ENCODE data around the gene ASB9. TPM values are rescaled to one million over a fixed set of nuclear protein-coding genes. Genes with fewer than 3 reads are reported as not detected.
"Not testable (repeated sequence)": the region's sequence is repeated elsewhere in the genome, so short reads cannot be mapped to it uniquely, and the experiment has no call there.

ASB9 gene
- total RNA-seq, 1 donor from 2014 or later = 0.28 TPM

GRCh38 chrX:15293451-15293850, 23.6 kb upstream of the ASB9 start:
- DNase-seq (ENCODE audit: low read depth, low spot score) = no peak
- no peak overlapping the region for H3K27ac Mint-ChIP-seq (ENCODE audit: unreplicated experiment)
- TF ChIP-seq, protein P1, sequence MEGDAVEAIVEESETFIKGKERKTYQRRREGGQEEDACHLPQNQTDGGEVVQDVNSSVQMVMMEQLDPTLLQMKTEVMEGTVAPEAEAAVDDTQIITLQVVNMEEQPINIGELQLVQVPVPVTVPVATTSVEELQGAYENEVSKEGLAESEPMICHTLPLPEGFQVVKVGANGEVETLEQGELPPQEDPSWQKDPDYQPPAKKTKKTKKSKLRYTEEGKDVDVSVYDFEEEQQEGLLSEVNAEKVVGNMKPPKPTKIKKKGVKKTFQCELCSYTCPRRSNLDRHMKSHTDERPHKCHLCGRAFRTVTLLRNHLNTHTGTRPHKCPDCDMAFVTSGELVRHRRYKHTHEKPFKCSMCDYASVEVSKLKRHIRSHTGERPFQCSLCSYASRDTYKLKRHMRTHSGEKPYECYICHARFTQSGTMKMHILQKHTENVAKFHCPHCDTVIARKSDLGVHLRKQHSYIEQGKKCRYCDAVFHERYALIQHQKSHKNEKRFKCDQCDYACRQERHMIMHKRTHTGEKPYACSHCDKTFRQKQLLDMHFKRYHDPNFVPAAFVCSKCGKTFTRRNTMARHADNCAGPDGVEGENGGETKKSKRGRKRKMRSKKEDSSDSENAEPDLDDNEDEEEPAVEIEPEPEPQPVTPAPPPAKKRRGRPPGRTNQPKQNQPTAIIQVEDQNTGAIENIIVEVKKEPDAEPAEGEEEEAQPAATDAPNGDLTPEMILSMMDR (conservative IDR thresholded peaks at IDR 0.05) = no peak
- H3K27me3 Mint-ChIP-seq (ENCODE audit: low read depth) = no peaks in the 10 kb centered on the region
- H3K4me3 Mint-ChIP-seq = no peak overlapping the region
- H3K9me3 Mint-ChIP-seq = no peaks in the 10 kb centered on the region
- H3K36me3 Mint-ChIP-seq (ENCODE audit: low read depth) = no peaks in the 10 kb centered on the region
- H3K4me1 Mint-ChIP-seq = no peaks in the 10 kb centered on the region

DNA sequence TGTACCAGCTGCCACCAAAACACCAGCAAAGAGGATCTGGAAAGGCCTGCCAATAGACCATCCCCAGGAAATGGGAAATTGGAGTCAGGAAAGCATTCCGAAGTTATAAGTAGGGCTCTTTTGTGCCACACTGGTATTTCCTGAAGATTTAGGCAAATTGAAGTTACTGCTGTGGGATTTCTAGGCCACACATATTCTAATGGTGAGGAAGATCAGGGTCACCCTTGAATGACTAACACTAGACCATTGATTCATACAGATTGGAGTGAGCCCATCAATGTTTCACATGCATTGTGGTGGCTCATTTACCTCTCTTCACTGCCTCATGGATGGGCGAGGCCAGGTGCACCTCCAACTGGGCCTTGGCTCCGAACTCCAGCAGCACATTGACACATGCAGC, 23.0 kb upstream of the ASB9 start:
- Mint-ChIP-seq H3K4me1 (no peaks in the 10 kb centered on the region), H3K36me3 (ENCODE audit: low read depth) (no peaks in the 10 kb centered on the region), H3K9me3 (no peaks in the 10 kb centered on the region), H3K27ac (ENCODE audit: unreplicated experiment) (no peak overlapping the region), H3K4me3 (no peak overlapping the region), H3K27me3 (ENCODE audit: low read depth) (no peaks in the 10 kb centered on the region)
- TF ChIP-seq, protein P1 (conservative IDR thresholded peaks at IDR 0.05) = no peak
- no peak for DNase-seq (ENCODE audit: low read depth, low spot score)

- Mint-ChIP-seq H3K36me3 (ENCODE audit: low read depth) (no peaks in the 10 kb centered on the region), H3K27ac (ENCODE audit: unreplicated experiment) (no peak overlapping the region), H3K4me1 (no peaks in the 10 kb centered on the region), H3K4me3 (no peak overlapping the region), H3K27me3 (ENCODE audit: low read depth) (no peaks in the 10 kb centered on the region), H3K9me3 (peaks cover 3% of the 10 kb centered on the region)
- TF ChIP-seq, protein P1 (conservative IDR thresholded peaks at IDR 0.05) = no peak
- DNase-seq (ENCODE audit: low read depth, low spot score) = no peak
Measured at GRCh38 chrX:15277604-15278003, 7.7 kb upstream of the ASB9 start.

GRCh38 chrX:15274946-15275345, 5.1 kb upstream of the ASB9 start:
- Mint-ChIP-seq H3K4me3 (no peak overlapping the region), H3K27ac (ENCODE audit: unreplicated experiment) (no peak overlapping the region), H3K9me3 (no peaks in the 10 kb centered on the region), H3K27me3 (ENCODE audit: low read depth) (no peaks in the 10 kb centered on the region), H3K4me1 (no peaks in the 10 kb centered on the region), H3K36me3 (ENCODE audit: low read depth) (no peaks in the 10 kb centered on the region)
- TF ChIP-seq, protein P1 (conservative IDR thresholded peaks at IDR 0.05) = no peak
- no peak for DNase-seq (ENCODE audit: low read depth, low spot score)

DNA sequence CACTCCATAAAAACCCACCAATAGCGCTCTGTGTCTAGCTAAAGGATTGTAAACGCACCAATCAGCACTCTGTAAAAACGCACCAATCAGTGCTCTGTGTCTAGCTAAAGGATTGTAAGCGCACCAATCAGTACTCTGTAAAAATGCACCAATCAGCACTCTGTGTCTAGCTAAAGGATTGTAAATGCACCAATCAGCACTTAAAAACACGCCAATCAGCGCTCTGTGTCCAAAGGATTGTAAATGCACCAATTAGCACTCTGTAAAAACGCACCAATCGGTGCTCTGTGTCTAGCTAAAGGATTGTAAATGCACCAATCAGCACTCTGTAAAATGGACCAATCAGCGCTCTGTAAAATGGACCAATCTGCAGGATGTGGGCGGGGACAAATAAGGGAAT, 3.4 kb upstream of the ASB9 start:
- not testable (repeated sequence) for H3K9me3 Mint-ChIP-seq; H3K27ac Mint-ChIP-seq (ENCODE audit: unreplicated experiment)

DNA sequence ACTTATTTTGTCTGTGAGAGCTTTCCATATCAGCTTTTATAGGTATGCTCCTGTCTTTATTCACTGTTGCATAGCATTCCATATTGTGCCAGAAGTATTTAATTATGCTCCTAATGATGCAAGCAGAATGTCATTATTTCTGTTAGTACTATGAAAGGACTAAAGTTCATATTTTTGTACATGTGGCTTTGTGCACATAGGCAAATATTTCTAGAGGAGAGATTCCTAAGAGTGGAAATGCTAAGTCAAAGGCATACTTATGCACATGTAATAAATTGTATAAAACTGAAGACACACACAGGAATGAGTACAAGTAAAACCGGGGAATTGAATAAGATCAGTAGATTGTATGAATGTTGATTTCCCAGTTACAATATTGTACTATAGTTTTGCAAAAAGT, 1.9 kb upstream of the ASB9 start:
- TF ChIP-seq, protein P1 (conservative IDR thresholded peaks at IDR 0.05) = no peak
- no peak overlapping the region for H3K4me3 Mint-ChIP-seq
- H3K9me3 Mint-ChIP-seq = no peaks in the 10 kb centered on the region
- H3K27me3 Mint-ChIP-seq (ENCODE audit: low read depth) = no peaks in the 10 kb centered on the region
- H3K4me1 Mint-ChIP-seq = peaks cover 5% of the 10 kb centered on the region
- H3K36me3 Mint-ChIP-seq (ENCODE audit: low read depth) = no peaks in the 10 kb centered on the region
- DNase-seq (ENCODE audit: low read depth, low spot score) = no peak
- no peak overlapping the region for H3K27ac Mint-ChIP-seq (ENCODE audit: unreplicated experiment)

More for the DNA sequence above, 3.4 kb upstream of the ASB9 start:
- not testable (repeated sequence) for H3K27me3 Mint-ChIP-seq (ENCODE audit: low read depth); H3K4me3 Mint-ChIP-seq; H3K4me1 Mint-ChIP-seq; H3K36me3 Mint-ChIP-seq (ENCODE audit: low read depth); DNase-seq (ENCODE audit: low read depth, low spot score)
